DMS53 (cell line): ENCODE data around the gene PRSS50.

ENCODE experiments used
- DNase-seq: peaks from one replicate; lab custom pipeline; 2025; lab: John Stamatoyannopoulos, UW

PRSS50 gene

GRCh38 chr3:46692566-46692990, 25.1 kb downstream of the PRSS50 start:
- peak; percentile 69 for DNase-seq

- no peak for DNase-seq
Measured at GRCh38 chr3:46690798-46691197, 26.9 kb downstream of the PRSS50 start.

GRCh38 chr3:46685446-46685845, 32.2 kb downstream of the PRSS50 start:
- DNase-seq: no peak

DNA sequence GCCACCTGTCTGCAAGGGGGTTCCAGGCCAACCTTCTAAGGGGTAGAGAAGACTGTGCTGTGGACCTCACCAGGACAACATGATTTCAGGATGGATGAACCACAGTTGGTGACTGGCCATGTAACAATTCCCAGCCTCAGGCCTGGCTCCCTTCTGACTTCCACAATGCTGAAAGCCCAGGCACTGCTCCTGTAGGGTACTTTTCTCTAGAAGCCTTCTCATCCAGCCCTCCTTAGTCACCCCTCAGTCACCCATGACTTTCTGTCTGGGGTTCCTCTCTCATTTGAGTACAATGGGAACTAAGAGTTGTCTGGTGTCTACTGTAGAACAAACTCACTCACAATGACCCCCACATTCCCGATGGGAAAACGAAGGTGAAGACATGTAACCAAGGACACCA, 32.8 kb downstream of the PRSS50 start:
- no peak for DNase-seq

GRCh38 chr3:46682974-46683373, 34.7 kb downstream of the PRSS50 start:
- no peak for DNase-seq

GRCh38 chr3:46681856-46682540, 35.7 kb downstream of the PRSS50 start:
- no peak for DNase-seq

GRCh38 chr3:46681387-46681786, 36.3 kb downstream of the PRSS50 start:
- no peak for DNase-seq

DNA sequence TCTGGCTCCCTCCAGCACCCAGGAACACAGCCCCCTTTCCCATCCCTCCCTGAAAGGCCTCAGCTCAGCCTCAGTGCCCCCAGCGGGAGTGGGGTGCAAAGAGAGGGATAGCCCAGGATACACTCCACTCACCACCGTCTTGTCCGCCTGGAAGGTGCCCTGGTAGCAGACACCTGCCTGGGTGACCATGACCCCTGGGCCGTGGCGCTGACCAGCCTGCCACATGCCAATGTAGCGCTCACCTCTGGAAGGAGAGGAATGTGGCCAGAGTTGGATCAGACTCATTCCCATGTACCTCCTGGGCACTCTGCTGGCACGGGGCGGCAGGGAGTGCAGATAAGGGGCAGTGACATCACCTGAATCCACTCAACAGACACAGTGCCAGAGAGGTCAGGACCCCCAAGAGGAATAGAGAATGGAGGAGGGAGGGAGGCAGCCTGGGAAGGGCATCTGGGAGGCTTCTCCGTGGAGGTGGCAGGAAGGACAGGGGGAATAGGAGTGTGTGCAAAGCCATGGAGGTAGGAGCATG, 37.3 kb downstream of the PRSS50 start:
- DNase-seq: no peak

DNA sequence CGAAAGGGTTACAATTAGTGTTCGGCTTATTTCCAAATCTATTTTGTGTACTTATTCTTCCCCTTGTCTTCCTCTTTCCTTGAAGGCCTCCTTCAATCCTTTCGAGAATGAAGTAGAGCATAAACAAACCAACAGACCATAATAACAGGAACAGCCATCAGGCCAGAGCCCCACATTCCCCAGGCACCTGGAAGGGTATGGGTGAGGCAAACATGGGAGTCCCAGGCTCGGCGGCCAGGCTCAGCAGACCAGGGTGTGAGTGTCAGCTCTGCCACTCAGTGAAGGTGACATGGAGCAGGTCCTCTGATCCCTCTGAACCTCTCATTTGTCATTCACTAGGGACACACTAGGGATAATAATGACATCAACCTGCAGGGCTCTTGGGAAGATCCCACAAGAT, 38.0 kb downstream of the PRSS50 start:
- no peak for DNase-seq

DNA sequence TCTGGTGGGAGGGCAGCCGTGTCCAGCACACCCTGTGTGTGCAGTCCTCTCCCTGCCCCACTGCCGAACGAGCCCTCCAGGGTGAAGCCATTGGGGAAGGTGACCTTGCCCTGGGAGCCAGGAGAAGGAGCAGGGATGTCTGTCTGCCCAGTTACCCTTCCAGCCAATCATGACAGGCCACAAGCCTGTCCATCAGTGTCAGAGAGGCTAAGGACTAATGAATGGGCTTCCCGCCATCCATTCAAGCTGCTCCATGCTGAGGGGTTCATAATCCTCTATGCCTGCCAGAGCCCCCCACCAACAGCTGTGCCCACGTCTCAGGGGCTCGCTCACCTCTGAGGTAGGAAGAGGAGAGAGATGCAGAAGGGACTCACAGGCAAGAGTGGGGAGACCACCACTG, 39.4 kb downstream of the PRSS50 start:
- no peak for DNase-seq

- DNase-seq: no peak
Measured at GRCh38 chr3:46677411-46677726, 40.3 kb downstream of the PRSS50 start.

DNA sequence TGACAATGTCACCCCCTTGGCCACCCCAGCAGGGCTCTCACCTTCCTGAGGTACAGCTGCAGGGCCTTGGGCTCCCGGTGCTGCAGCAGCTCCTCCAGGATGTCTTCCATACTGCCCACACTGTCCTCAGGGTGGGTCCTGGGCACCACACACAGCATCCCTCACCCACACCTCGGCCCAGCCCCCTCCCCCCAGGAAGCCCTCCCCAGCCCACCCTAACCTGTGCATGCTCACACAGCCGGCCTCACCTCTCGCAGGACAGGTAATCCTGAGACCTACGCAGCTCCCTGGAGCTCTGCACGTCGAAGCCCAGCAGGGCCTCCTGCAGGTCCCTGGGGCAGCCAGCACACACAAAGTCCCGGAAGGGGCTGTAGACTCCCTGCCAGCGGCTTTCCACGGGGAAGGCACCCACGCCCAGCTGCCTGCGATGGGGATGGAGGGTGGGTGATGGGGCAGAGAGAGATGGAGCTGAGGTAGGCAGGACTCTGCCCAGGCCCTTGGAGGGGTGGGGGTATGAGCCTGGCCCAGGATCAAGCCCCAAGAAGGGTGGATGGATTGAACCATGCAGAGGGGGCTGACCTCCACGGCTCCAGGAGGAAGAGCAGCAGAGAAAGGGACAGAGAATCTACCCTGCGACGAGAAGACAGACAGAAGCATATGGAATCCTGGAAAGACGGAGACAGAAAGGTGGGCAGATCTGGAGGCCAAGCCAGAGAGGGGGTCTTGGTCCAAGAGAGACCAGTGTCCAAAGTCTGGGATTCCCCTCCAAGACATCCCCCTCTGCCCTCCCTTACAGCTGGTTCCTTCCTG, 40.9 kb downstream of the PRSS50 start:
- no peak for DNase-seq

DNA sequence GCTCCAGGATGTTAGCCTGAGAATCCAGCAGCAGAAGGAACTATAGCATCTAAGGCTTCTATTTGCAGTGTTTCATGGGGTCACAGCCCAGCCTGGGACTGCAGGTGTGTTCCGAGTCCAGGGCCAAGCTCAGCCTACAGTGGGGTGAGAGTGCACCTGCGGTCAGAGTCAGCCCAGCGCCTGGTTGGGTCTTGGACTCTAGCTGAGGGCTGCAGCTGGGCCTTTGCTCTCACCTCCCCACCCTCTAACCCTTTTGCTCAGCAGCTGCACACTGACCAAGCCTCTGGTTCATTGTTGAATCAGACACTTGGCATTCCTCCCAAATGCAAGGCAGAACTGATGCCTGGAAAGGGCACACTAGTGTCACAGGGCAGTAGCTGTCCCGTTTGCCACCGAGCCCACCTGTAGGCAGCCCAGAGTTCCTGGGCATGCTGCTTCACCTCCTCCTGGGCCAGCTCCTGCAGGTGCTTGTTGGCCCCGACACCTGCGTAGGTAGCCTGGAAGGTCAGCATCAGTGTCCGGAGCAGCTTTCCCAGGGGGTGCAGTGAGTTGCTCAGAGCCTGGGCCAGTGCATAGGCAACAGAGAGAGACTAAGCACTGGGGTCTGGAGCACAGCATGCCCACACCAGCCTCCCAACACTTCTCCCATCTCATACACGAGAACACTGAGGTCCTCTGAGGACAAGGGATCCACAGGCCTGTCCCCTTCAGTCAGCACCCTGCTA, 41.7 kb downstream of the PRSS50 start:
- DNase-seq: no peak

DNA sequence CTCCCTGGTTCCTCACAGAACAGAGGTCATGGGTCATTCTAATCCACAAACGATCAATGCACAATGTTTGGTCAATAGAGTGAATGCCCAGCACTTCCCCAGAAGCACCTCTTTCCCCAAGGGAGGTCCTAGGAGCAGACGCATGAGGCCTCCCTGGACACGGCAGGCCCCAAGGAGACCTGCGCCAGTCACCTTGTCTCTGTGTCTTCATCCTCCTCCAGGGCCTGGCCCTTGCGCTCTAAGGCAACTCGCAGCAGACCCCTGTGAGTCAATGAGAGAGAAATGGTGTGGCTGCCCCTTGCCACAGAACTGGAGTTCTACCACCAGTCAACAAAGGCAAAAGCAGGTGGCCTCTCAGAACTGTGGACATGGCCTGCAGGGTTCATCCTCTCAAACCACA, 42.2 kb downstream of the PRSS50 start:
- DNase-seq: no peak

GRCh38 chr3:46674031-46674845, 43.4 kb downstream of the PRSS50 start:
- DNase-seq: peak; percentile 5

GRCh38 chr3:46673151-46674030, 44.3 kb downstream of the PRSS50 start:
- no peak for DNase-seq

DNA sequence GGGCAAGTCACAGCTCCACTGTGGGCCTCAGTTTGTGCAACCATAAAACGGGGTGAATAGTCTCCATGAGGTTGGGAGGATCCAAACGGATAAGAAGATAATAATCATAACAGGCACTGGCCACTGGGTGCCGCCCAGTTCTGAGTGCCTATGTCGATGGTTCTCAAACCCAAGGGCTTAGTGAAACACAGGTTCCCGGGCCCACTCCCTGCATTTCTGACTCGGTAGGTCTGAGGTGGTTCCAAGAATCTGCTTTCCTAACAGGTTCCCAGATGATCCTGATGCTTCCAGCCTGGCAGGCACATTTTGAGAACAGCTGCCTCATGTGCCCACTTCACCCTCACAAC, 45.3 kb downstream of the PRSS50 start:
- DNase-seq: no peak

DNA sequence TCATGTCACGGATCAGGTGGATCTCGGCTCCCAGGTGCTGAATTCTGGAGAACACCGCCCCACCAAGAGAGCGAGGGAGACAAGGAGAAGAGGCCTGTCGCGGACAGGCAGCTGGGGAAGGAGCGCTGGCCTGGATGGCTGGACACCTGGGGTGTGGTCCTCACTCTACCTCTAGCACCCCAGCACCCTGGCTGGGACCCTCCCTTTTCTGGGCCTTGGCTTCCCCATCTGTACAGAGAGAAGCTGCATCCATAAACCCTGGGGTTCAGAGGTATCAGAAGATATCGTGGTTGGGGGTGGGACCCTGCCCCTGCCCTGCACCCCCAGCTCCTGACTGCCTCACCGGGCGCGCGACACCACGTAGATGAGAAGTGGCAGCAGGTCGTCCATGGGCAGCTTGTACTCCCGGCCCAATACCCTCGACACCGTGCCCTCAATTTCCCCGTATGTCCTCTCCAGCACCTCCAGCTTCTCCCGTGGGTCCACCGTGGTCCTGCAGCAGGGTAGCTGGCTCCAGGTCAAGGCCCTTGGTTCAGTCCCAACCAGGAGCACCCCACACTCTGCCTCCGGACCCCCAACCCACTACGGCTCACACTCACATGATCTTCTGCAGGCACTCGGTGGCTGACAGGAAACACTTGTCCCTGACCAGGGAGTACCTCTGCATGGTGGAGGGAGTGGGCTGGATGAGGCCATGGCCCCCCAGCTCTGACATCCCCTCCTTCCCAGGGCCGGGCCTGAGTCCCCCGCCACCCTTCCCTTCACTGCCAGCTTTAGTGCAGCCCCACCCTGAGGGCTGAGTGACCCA, 45.9 kb downstream of the PRSS50 start:
- DNase-seq: no peak

- no peak for DNase-seq
Measured at GRCh38 chr3:46670891-46671427, 46.7 kb downstream of the PRSS50 start.
